ENCODE data around the gene ARHGDIB.

Gene ARHGDIB

DNA sequence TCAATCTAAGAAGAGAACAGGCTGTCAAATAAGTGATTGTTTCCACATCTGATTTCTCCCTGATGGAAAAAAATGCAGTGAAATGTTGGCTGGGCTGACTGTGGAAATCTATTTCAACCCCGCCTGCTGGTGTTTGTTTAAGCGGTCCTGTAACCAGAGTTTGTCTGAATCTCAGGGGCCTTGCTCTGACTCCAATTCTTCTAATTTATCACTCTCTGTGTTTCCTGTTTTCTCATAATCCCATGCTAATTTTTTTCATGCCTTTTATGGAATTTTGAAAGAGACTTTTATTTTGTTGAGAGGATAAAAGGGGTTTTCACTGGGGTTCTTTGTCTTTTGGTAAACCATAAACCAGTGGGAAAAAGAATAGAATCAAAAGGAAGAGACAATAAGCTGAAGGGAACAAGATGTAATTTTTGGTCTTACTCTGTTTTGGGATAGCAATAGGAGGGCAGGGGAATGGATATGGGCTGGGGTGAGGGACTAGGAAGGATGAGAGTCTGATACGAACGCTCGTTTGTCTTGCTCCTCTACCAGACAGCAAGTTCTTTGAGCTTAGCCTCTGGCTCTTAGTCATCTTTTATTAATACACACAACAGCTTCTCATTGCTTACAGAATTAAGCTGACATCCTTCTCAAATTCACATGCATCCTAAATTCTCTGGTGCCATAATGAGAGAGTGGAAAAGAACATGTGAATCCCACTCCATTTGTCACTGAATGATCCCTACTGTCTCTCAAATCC, 67.7 kb downstream of the ARHGDIB start:
- no peak for DNase-seq (ENCODE audit: low spot score)

DNA sequence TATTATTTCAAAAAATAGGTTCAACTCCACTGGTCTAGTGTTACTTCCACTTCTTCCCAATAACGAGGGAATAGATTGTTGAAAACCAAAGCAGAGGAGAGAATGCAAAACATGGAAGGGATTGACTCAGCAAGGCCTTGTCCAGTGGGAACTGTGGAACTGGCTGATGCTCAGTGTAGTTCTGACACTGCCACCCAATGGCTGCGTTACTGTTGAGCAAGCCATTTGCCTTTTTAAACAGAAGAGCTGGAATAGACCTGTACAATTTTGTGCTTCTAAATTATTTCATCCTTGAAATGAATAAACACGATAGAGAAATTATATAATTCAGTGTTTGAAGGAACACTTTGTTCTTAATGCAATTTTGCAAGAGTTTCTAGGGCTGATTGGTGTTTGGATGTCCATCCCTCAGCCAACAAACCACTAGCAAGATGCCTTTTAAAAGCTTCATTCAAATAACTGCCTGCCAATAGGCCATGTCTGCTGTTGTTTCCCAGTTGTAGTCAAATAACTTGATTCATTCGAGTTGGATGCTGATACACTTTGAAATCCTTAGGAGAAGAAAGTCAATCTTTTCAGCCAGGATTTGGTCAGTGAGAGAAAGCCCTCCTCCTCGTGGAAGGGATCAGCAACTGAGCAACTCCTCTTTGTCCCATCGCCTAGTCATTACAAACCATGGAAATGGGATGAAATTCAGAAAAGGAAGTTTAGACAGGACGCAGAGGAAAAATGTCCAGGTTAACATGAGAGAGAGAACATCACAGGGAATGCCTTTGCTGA, 68.5 kb downstream of the ARHGDIB start:
- DNase-seq (ENCODE audit: low spot score), result no peak
